IMR-90 (cell line): ENCODE data around the gene ATP10B. TPM values are rescaled to one million over a fixed set of nuclear protein-coding genes. Genes with fewer than 3 reads are reported as not detected.

Experiments
- ATAC-seq: fragments of 200-7000 bp; cut with Tn5 transposase; 2 replicates; pipeline ENCODE4 v1.9.1; 2020; ENCODE audit warnings: low read depth, mild to moderate bottlenecking, moderate library complexity
- BruUV-seq: library from RNA; stranded (reverse); fragments of 400-500 nt; replicated peaks from 2 replicates; lab custom pipeline; 2021; lab: Mats Ljungman, UMichigan
- CTCF ChIA-PET: fragments of 300-600 bp; formaldehyde crosslinking; extraction: SDS; loops from one replicate; lab custom pipeline; 2021; ENCODE audit warnings: antibody characterized with exemption; lab: Yijun Ruan, JAX
- POLR2A ChIA-PET: fragments of 300-600 bp; sonication (Branson Sonifier 250); formaldehyde crosslinking; loops from one replicate; lab custom pipeline; 2022; ENCODE audit warnings: antibody characterized with exemption; ENCODE audit not compliant: unreplicated experiment; lab: Charles Lee
- DNase-seq: peaks from one replicate; pipeline ENCODE4 v3.0.0; 2013
- H2AFZ ChIP-seq: replicated peaks from 2 replicates; pipeline ENCODE3; 2013; ENCODE audit warnings: low read length, mild to moderate bottlenecking; ENCODE audit not compliant: poor library complexity
- H2AK5ac ChIP-seq: 2 replicates; pipeline ENCODE4 v1.6.1; 2013; ENCODE audit warnings: low read depth, low read length, inconsistent platforms
- H2AK9ac ChIP-seq: replicated peaks from 2 replicates; pipeline ENCODE3; 2013; ENCODE audit warnings: mild to moderate bottlenecking, low read depth, low read length, moderate library complexity; ENCODE audit not compliant: poor library complexity
- H2BK120ac ChIP-seq: 2 replicates; pipeline ENCODE4 v1.6.1; 2013; ENCODE audit warnings: low read depth, low read length, inconsistent platforms
- H2BK15ac ChIP-seq: 3 replicates; pipeline ENCODE4 v1.6.1; 2013; ENCODE audit warnings: low read depth, low read length, inconsistent platforms
- H2BK20ac ChIP-seq: 2 replicates; pipeline ENCODE4 v1.6.1; 2013; ENCODE audit warnings: low read depth, mild to moderate bottlenecking, inconsistent platforms, low read length, moderate library complexity
- H2BK5ac ChIP-seq: 2 replicates; pipeline ENCODE4 v1.6.1; 2013; ENCODE audit warnings: mild to moderate bottlenecking, low read depth, low read length, inconsistent platforms; ENCODE audit not compliant: poor library complexity, severe bottlenecking
- H3K14ac ChIP-seq: replicated peaks from 2 replicates; pipeline ENCODE4 v1.6.1; 2013; ENCODE audit warnings: low read depth, low read length, inconsistent platforms
- H3K18ac ChIP-seq: 2 replicates; pipeline ENCODE4 v1.6.1; 2013; ENCODE audit warnings: low read depth, low read length, control low read depth
- H3K23ac ChIP-seq: 2 replicates; pipeline ENCODE4 v1.6.1; 2013; ENCODE audit warnings: low read depth, low read length, inconsistent platforms
- H3K27ac ChIP-seq: 2 replicates; pipeline ENCODE4 v1.5.1; 2013; ENCODE audit warnings: mild to moderate bottlenecking, control low read depth, low read length; ENCODE audit not compliant: insufficient read depth
- H3K27me3 ChIP-seq: 2 replicates; pipeline ENCODE4 v1.6.1; 2013; ENCODE audit warnings: low read length; ENCODE audit not compliant: control insufficient read depth, insufficient read depth
- H3K36me3 ChIP-seq: 2 replicates; pipeline ENCODE4 v1.6.1; 2013; ENCODE audit warnings: low read length, mixed read lengths; ENCODE audit not compliant: control insufficient read depth, insufficient read depth
- H3K4ac ChIP-seq: 2 replicates; pipeline ENCODE4 v1.6.1; 2013; ENCODE audit warnings: low read depth, low read length, inconsistent platforms
- H3K4me1 ChIP-seq: 2 replicates; pipeline ENCODE4 v1.6.1; 2013; ENCODE audit warnings: low read length, mixed read lengths; ENCODE audit not compliant: control insufficient read depth, insufficient read depth
- H3K4me2 ChIP-seq: 2 replicates; pipeline ENCODE4 v1.6.1; 2013; ENCODE audit warnings: low read depth, mild to moderate bottlenecking, control low read depth, low read length, moderate library complexity
- H3K4me3 ChIP-seq: 2 replicates; pipeline ENCODE4 v1.5.1; 2013; ENCODE audit warnings: low read depth, mild to moderate bottlenecking, control low read depth, low read length, moderate library complexity; ENCODE audit not compliant: insufficient read depth
- H3K56ac ChIP-seq: 2 replicates; pipeline ENCODE4 v1.6.1; 2013; ENCODE audit warnings: low read length, inconsistent platforms; ENCODE audit not compliant: insufficient read depth; ENCODE audit errors: extremely low read depth
- H3K79me1 ChIP-seq, 2 experiments: 2 replicates each; pipeline ENCODE4 v1.6.1; 2013; ENCODE audit warnings: low read length in 2 of 2, inconsistent platforms in 1 of 2, low read depth in 1 of 2
- H3K9ac ChIP-seq: 2 replicates; pipeline ENCODE4 v1.6.1; 2013; ENCODE audit warnings: low read depth, low read length, control low read depth
- H3K9me1 ChIP-seq: 2 replicates; pipeline ENCODE4 v1.6.1; 2013; ENCODE audit warnings: low read length, inconsistent platforms; ENCODE audit not compliant: insufficient read depth
- H3K9me3 ChIP-seq: 2 replicates; pipeline ENCODE4 v1.6.1; 2013; ENCODE audit warnings: low read length; ENCODE audit not compliant: control insufficient read depth, insufficient read depth
- H4K20me1 ChIP-seq: 2 replicates; pipeline ENCODE4 v1.6.1; 2013; ENCODE audit warnings: low read length, inconsistent platforms; ENCODE audit not compliant: insufficient read depth
- H4K5ac ChIP-seq: 2 replicates; pipeline ENCODE4 v1.6.1; 2013; ENCODE audit warnings: mild to moderate bottlenecking, low read depth, low read length, control low read depth
- H4K8ac ChIP-seq, 2 experiments: 2 replicates each; pipeline ENCODE4 v1.6.1; 2013; ENCODE audit warnings: low read depth in 2 of 2, low read length in 2 of 2, control low read depth in 1 of 2, inconsistent platforms in 1 of 2
- H4K91ac ChIP-seq: 2 replicates; pipeline ENCODE4 v1.6.1; 2013; ENCODE audit warnings: low read depth, low read length, inconsistent platforms; ENCODE audit not compliant: insufficient read depth
- POLR2A ChIP-seq: IDR thresholded peaks from 2 replicates; pipeline ENCODE4 v1.6.1; 2012; ENCODE audit warnings: mild to moderate bottlenecking, low read depth, low read length
- dilution Hi-C: fragments of 300-500 bp; cut with HindIII; formaldehyde crosslinking; loops from one replicate; pipeline ENCODE4 v1.14.3; 2018; ENCODE audit warnings: low sequenced_read_pairs; ENCODE audit not compliant: unreplicated experiment
- in situ Hi-C: fragments of 300-500 bp; cut with MboI; formaldehyde crosslinking; loops from 3 replicates; pipeline ENCODE4 v1.14.3; 2019; ENCODE audit warnings: low sequenced_read_pairs, inconsistent platforms, mixed read lengths
- intact Hi-C: fragments of 100-400 bp; cut with micrococcal nuclease; formaldehyde crosslinking; loops from 2 replicates; pipeline ENCODE4 v1.10.0; 2022
- polyA plus RNA-seq, 3 experiments: library from polyadenylated mRNA; depleted of rRNA; stranded (reverse); fragments of >200 nt; gene quantifications; 2 replicates each; pipeline ENCODE4 v1.2.3, GENCODE V29; 2012; ENCODE audit warnings: low replicate concordance in 1 of 3
- total RNA-seq: library from RNA; depleted of rRNA; stranded (reverse); fragments of >200 nt; gene quantifications from 2 replicates; pipeline ENCODE4 v1.2.3, GENCODE V29; 2012

ATP10B gene
- total and polyA plus RNA-seq, 2 of the 4 experiments (the other 2 are of a cell fraction) = not detected

DNA sequence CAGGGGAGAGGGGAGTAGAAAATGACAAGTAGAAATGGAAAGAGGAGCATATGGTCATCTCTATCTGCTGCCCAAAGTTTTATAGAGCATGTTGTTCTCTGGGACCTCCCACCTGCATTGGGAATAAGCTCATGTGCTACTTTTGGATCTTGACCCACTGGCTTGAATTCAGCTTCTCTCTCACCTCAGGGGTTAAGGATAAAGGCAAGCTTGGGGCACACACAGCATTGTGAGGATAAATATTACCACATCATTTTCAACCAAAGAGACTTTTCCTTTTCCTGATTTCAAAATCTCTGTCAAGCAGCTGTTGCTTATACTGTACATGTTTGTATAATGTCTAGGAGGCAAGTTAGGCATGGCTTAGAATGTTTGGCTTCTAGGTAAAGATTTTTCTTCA is 16.6 kb downstream of the ATP10B start:
- H3K79me1 ChIP-seq = no peaks in the 10 kb centered on the region
- dilution Hi-C loops (no loop called here), intact Hi-C loops (loop anchor here (10.0 kb wide), 1 partner anchor 1659 kb away; no protein-coding TSS in a partner anchor), in situ Hi-C loops (no loop called here)
- ATAC-seq (no peak), DNase-seq (no peak)
- H3K23ac ChIP-seq = no peak overlapping the region
- H3K4me1 ChIP-seq = no peaks in the 10 kb centered on the region
- no peak overlapping the region for H3K4ac ChIP-seq
- no peak overlapping the region for H3K9ac ChIP-seq
- H4K5ac ChIP-seq = no peak overlapping the region
- no peaks in the 10 kb centered on the region for H3K36me3 ChIP-seq
- CTCF ChIA-PET = no interaction called here
- H3K18ac ChIP-seq = no peak overlapping the region
- H2BK5ac ChIP-seq = no peak overlapping the region
- no peak overlapping the region for H3K56ac ChIP-seq
- H2BK15ac ChIP-seq = no peak overlapping the region
- no peak overlapping the region for H4K91ac ChIP-seq
- POLR2A ChIA-PET = no interaction called here
- no peak overlapping the region for H3K4me2 ChIP-seq
- H3K9me3 ChIP-seq = peaks cover 4% of the 10 kb centered on the region
- TF ChIP-seq POLR2A = no peak
- H2AK9ac ChIP-seq = no peak overlapping the region
- H3K27ac ChIP-seq = no peak overlapping the region
- BruUV-seq = no TSS peak
- no peak overlapping the region for H2AK5ac ChIP-seq
- H3K4me3 ChIP-seq = no peak overlapping the region
- no peak overlapping the region for H4K8ac ChIP-seq
- H2BK20ac ChIP-seq = no peak overlapping the region
- H3K14ac ChIP-seq = no peak overlapping the region
- H2AFZ ChIP-seq = no peak overlapping the region
- H3K9me1 ChIP-seq = no peaks in the 10 kb centered on the region
- no peaks in the 10 kb centered on the region for H3K27me3 ChIP-seq
- no peaks in the 10 kb centered on the region for H4K20me1 ChIP-seq
- H2BK120ac ChIP-seq = no peak overlapping the region
